Stomach (tissue), 4 donors: Measurements from ENCODE around the gene SARDH.

Experiments
- POLR2A ChIP-seq, 4 donors: fragments of 450-650 bp; IDR thresholded peaks; one replicate each; pipeline ENCODE4 v1.6.1; 2016; ENCODE audit warnings: antibody characterized with exemption in 4 of 4, control low read depth in 2 of 4, mild to moderate bottlenecking in 1 of 4, moderate library complexity in 1 of 4
- TF ChIP-seq, protein P1 (sequence below), 7 experiments: fragments of 450-650 bp in 4 of 7; fragments of 200-600 bp in 3 of 7; sonication (generic) in 3 of 7; IDR thresholded peaks; one replicate each; pipeline ENCODE4 v1.5.1; 2016 to 2019; ENCODE audit warnings: antibody characterized with exemption in 7 of 7, control low read depth in 2 of 7, mild to moderate bottlenecking in 1 of 7

DNA sequence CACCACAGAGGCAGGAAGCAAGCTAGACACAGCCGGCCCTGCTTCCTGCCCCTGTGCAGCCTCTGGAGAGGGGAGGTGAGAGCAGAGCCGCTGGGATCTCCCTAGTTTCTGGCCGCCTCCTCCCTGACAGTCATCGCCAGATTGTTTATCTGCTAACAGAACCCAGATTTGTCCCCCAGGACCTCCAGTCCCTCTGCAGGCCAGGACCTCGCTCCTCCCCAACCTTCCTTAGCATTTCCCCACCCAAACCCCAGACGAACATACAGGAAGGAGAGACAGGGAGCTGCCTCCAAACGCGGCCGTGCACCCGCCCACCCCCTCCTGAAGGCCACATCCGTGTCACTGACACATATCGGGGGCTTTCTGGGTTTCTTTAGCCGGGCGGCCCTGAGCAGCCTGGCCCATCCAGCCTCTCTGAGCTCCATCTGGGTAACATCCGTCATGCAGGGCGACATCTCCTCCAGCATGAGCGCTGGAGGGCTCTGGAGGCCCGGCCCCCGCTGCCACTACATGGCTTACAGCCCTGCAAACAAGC lies 54.5 kb downstream of the SARDH start:
- TF ChIP-seq, protein P1, sequence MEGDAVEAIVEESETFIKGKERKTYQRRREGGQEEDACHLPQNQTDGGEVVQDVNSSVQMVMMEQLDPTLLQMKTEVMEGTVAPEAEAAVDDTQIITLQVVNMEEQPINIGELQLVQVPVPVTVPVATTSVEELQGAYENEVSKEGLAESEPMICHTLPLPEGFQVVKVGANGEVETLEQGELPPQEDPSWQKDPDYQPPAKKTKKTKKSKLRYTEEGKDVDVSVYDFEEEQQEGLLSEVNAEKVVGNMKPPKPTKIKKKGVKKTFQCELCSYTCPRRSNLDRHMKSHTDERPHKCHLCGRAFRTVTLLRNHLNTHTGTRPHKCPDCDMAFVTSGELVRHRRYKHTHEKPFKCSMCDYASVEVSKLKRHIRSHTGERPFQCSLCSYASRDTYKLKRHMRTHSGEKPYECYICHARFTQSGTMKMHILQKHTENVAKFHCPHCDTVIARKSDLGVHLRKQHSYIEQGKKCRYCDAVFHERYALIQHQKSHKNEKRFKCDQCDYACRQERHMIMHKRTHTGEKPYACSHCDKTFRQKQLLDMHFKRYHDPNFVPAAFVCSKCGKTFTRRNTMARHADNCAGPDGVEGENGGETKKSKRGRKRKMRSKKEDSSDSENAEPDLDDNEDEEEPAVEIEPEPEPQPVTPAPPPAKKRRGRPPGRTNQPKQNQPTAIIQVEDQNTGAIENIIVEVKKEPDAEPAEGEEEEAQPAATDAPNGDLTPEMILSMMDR (IDR thresholded peaks at IDR 0.05): no peak
- TF ChIP-seq POLR2A (IDR thresholded peaks at IDR 0.05): no peak
